NCI-H774 (cell line): ENCODE measurements around the gene CDC42EP2.
"Not testable (repeated sequence)": the region's sequence is repeated elsewhere in the genome, so short reads cannot be mapped to it uniquely, and the experiment has no call there.

Experiments used
- DNase-seq: peaks from one replicate; lab custom pipeline; 2025; lab: John Stamatoyannopoulos, UW

CDC42EP2 gene

DNA sequence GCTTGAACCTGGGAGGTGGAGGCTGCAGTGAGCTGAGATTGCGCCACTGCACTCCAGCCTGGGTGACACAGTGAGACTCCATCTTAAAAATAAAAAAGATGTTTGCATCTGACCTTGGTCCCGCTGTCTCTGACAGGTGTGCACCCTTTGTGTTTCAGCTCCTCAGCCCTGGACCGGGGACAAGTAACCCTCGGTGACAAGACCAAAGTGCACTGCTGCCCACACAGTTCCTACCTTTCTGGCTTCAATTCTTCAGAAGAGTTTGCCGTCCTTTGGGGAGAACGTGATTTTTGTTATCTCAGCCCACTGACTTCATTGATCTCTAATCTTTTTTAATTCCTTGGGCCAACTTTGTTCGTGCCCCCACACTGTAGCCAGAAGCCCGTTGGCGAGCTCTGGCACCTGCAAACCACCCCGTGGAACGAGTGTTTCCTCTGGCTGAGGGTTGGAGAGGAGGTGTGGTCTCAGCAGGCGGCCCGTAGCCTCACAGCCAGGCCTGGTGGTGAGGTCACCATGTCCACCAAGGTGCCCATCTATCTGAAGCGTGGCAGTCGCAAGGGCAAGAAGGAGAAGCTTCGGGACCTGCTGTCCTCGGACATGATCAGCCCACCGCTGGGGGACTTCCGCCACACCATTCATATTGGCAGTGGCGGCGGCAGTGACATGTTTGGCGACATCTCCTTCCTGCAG, 5.9 kb downstream of the CDC42EP2 start:
- no peak for DNase-seq

DNA sequence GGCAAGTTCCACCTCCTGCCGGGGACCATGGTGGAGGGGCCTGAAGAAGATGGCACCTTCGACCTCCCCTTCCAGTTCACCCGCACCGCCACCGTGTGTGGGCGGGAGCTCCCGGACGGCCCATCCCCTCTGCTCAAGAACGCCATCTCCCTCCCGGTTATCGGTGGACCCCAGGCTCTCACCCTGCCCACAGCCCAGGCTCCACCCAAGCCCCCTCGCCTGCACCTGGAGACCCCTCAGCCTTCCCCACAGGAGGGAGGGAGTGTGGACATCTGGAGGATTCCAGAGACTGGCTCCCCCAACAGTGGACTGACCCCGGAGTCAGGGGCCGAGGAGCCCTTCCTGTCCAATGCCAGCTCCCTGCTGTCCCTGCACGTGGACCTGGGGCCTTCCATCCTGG, 6.4 kb downstream of the CDC42EP2 start:
- no peak for DNase-seq

DNA sequence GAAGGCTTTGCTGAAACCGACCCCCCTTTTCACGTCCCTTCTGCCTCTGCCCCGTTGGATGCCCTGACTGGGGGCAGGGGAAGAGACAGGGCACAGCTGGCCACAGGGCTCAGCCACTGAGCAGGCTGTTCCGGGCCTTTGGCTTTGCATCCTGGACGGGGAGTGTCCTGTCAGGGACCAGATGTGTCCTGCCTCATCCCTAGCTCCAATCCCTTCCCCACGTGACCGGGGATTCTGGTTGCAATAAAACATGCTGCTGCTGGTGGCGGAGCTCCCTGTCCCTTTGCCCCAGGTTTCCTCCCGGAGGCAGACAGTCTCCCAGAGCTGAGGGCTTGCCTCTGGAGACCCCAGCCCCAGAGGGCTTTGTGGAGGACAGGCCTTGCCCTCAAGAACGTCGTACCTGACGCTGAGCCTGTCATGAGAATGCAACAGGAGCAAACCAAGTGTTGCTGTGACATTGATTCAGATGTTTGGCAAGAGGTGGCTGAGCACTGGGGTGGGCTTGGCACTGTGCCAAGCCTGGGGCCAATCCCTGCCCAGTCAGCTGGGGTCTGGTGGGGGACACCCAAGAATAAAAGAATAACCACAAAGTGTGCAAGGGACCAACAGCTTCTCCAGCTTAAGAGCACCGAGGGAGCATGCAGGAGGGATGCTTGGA, 7.3 kb downstream of the CDC42EP2 start:
- no peak for DNase-seq

DNA sequence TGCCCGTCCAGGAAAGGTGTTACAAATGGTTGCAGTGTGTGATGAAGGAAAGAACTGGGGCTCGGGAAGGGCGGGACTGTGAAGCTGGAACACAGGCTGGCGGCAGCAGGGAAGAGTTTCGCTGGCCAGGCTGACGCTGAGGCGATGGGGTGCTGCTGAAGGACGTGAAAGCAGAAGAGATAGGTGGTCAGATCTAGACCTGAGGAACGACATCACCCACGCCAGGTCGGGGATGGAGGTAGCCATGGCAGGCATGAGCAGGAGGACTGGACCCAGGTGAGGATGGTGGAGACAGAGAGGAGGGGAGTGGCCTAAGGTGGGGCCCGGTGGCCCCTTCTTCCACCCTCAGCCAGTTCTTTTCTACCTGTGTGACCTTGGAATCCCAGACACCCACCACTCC, 9.1 kb downstream of the CDC42EP2 start:
- no peak for DNase-seq

DNA sequence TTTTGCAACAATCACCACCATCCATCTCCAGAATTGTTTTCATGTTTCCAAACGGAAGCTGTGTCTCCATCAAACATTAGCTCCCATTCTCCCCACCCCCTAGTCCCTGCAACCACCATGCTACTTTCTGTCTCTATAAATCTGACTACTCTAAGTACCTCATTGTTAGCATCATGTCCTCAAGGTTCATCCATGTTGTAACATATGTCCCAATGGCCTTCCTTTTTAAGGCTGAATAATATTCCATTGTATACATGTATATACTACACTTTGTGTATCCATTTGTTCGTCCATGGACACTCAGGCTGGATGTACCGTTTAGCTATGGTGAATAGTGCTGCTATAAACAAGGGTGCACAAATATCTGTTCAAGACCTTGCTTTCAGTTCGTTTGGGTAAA, 10.8 kb downstream of the CDC42EP2 start:
- DNase-seq, result no peak

DNA sequence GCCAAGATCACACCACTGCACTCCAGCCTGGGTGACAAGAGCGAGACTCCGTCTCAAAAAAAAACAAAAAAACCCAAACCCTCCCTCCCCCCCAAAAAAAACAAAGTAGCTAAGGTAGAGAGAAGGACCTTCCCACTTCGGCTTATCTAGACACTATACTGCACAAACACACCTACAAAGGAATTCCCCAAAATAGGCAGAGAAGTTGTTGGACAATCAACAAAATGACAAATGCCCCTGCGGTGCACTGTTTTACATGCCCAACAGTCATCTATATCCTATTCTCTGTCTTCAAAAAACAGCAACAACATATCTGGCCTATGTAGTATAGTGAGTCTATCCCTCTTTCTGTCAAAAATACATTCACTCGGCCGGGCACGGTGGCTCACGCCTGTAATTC, 12.4 kb downstream of the CDC42EP2 start:
- no peak for DNase-seq

DNA sequence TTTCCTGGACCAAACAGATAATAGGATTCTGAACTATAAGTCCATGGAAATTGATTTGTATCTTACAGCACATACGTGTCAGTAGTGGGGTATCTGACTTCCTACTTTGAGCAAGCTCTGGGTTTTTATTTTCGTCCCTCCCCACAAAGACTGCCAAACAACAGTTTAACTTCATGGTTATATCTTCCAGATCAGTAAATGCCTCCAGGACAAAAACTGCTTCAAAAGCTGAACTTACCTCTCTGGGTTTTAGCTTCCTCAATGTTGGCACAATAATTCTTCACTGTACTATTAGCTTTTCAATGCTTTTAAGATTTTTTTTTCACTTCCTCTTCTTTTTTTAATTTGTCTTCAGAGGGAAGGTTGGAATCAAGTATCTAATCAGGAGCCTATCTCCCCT, 14.8 kb downstream of the CDC42EP2 start:
- no peak for DNase-seq

DNA sequence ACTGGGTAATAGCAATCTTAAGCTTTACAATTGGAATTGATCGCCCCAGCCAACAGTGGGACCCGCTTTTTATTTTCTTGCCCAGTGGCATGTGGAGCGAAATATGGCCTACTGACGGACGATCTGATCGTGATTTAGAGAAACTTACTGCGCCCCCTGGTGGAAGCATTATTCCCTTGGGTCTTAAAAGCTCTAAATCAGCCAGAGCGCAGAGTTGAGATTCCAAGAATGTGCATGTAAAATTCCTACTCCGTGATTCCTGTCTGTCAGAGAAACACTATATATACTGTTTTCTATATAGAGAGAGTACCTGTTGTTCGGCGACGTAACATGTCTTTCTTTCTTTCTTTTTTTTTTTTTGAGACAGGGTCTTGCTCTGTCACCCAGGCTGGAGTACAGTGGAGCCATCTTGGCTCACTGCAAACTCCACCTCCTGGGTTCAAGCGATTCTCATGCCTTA, 15.3 kb downstream of the CDC42EP2 start:
- DNase-seq, result peak; percentile 82

DNA sequence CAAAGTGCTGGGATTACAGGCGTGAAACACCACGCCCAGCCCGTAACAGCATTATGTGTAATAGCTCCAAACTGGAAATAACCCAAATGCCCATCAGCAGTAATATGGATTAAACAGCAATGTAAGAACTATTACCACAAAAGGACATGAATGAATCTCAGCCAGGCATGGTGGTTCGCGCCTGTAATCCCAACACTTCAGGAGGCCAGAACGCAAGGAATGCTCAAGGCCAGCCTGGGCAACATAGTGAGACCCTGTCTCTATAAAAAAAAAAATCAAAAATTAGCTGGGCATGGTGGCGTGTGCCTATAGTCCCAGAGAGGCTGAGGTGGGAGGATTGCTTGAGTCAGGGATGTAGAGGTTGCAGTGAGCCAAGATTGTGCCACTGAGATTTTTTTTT, 15.9 kb downstream of the CDC42EP2 start:
- no peak for DNase-seq

DNA sequence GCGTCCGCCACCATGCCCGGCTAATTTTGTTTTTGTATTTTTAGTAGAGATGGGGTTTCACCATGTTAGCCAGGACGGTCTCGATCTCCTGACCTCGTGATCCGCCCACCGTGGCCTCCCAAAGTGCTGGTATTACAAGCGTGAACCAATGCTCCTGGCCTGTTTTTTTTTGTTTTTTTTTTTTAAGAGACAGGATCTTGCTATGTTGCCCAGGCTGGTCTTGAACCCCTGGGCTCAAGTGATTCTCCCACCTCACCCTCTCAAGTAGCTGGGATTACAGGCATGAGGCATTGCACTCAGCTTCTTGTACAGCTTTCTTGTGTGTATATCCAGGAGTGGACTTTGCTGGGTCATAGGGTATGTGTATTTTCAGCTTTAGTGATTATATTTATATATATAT, 17.9 kb downstream of the CDC42EP2 start:
- DNase-seq, result not testable (repeated sequence)

DNA sequence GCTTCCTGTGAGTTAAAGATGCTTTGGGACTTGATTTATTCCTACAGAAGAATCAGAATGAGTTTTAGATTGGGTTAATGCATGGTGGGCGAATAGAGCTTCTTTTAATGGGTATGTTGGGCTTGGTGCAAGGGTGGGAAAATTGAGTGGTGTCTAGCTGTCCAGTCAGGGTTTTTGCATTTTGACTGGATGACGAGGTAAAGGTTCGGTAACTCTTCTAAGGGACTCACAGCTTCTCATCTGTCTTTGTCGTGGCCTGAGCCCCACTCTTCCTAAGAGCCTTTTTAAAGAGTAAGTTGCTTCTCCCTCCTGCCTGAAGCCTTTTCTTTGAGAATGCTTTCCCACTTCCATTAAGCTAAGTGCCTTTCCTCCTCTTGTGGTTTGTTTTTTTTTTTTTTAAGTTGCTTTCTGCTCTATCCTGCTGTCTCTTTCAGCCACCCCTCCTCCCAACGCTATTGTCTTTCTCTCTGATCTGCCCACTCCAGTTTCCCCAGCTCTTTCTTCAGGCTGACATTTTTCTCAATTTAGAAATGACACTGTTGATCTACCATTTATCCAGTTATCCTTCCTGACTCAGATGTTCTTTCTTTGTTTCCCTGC, 20.1 kb downstream of the CDC42EP2 start:
- no peak for DNase-seq

DNA sequence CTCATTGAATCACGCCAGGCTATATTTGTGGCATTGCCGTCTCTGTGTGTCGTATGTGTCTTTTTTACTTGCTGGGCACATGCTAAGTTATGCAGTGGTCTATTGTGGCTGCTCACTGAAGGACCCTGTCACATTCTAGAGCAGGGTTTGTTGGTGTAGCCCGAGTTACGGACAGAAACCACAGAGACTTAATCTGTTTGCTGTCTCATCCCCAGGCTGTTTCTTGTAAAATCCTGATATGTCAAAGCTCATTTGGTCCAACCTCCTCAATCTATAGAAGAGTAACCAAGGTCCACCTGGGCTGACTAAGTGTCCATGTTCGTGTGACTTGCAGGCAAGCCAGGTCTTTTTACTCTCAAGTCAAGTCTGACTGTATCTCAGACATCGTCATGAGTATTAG, 24.0 kb downstream of the CDC42EP2 start:
- DNase-seq, result no peak

DNA sequence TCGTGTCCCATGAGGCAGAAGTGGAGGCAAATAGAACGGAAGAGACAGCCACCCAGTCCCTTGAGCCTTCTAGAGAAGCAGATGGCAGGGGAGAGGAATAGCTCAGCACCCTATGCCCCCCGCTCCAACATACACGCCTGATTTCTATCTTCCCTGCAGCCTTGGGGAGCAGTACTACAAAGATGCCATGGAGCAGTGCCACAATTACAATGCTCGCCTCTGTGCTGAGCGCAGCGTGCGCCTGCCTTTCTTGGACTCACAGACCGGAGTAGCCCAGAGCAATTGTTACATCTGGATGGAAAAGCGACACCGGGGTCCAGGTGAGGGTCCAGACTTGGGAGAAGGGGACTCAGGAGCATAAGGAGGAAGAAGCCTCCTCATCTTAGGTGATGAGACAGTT, 25.6 kb downstream of the CDC42EP2 start:
- DNase-seq, result no peak

DNA sequence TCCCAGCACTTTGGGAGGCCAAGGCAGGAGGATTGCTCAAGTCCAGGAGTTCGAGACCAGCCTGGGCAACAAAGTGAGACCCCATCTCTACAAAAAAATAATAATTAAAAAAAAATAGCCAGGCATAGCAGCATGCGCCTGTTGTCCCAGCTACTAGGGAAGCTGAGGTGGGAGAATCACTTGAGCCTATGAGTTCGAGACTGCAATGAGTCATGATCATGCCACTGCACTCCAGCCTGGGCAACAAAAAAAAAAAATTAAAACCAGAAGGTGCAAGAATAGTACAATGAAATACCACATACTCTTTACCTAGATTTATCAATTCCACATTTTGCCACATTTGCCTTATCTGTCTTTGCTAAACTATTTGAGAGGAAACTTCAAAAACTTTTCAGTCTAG, 27.2 kb downstream of the CDC42EP2 start:
- no peak for DNase-seq

DNA sequence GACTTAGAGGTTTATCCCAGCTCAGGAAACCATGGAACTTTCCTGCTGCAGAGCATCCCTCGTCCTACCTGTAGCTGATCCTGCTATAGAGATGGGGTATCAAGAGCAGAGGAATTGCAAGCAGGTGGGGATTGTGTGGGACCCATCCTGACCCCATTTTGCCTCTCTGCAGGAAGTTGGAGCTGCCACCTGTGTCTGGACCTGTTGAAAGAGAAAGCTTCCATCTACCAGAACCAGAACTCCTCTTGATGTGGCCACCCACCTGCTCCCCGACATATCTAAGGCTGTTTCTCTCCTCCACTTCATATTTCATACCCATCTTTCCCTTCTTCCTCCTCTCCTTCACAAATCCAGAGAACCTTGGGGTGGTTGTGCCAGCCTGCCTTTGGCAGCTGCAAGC, 36.8 kb downstream of the CDC42EP2 start:
- DNase-seq, result no peak

DNA sequence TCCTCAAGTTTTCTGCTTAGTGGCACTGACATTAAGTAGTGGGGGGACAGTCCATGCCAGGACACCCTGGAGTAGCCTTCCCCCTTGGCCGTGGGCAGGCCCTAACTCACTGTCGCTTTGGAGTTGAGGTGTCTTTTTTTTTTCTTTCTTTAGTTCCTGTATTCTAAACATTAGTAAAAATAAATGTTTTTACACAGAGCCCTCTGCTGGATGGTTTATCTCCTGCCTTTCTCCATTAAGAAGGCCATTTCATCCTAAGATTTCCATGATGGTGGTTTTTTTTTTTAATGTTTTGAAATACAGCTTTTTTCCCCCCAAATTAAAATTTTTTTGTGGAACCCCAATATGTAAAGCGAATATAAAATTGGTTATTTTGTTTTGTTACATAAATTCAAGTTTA, 38.1 kb downstream of the CDC42EP2 start:
- DNase-seq, result no peak

DNA sequence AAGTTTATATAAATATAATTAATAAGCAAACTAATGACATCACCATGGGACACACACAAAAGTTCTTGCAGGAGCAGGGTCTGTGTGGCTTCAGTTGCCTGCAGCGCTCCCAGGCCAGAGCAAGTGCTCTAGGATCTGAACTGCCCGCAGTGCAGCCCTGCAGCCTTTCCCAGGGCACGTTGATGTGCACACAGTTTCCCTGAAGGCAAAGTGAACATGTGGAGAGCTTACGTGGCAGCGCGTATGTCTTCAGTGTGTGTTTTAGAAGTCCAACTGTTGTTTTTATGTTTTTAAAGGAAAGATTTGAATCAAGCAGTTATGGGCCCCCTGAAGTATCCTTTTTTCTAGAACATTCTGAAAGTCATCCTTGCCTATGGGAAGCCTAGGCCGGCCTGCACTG, 38.7 kb downstream of the CDC42EP2 start:
- DNase-seq, result no peak

DNA sequence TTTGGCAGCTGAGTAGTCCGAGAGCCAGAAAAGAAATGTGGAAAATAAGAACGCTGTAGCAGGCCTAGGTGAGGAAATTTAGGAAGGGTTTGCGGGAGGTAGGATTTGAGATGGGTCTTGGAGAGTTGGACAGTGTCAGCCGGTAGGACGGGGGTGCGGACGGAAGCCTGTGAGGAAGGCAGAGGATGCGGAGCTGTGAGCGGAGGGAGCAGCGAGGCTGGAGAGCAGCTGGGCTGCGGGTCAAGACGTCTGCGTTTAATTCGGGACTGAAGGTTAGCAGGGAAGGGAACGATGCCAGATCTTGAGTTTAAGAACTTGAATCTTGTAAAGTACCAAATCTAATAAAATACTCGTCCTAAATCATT, 39.2 kb downstream of the CDC42EP2 start:
- no peak for DNase-seq

DNA sequence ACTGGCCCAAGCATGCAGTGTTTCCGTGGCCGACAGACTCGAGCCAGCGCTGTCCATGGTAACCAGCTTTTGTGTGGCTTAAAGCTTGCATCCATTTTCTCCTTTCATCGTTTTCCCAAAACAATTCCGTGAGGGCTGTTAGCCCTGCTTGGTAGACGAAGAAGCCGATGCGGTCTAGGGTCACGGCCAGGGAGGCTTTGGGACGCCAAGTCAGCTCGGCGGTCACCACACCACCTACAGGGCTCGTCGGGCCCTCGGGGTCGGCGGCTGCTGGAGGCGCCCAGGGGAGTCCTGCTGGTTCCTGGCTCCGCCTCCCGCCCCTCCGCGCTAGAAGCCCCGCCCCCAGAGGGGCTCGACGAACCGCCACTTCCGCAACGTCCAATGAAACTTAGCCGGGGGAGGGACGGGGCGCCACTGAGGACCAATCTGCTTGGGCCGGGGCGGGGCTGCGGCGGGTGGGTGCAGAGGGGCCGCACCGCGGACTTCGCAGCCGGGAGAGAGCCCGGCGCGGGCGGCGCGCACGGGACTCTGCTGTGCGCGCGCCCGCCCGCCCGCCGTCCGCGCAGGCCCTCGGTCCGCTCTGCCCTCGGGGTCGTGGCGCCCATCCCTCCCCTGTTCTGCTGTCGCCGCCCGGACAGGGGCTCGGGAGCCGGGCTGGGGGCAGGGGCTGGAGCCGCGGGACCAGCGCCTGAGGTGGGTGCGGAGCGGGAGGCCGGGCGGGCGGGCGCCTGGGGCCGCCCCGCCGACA, 39.8 kb downstream of the CDC42EP2 start, which contains the start of gene TIGD3:
TSS of gene TIGD3 (plus strand) at position 487 of the 748 bp plus-strand sequence. CDS start 1,058 bp downstream, outside the sequence.
- peak; percentile 99 for DNase-seq

DNA sequence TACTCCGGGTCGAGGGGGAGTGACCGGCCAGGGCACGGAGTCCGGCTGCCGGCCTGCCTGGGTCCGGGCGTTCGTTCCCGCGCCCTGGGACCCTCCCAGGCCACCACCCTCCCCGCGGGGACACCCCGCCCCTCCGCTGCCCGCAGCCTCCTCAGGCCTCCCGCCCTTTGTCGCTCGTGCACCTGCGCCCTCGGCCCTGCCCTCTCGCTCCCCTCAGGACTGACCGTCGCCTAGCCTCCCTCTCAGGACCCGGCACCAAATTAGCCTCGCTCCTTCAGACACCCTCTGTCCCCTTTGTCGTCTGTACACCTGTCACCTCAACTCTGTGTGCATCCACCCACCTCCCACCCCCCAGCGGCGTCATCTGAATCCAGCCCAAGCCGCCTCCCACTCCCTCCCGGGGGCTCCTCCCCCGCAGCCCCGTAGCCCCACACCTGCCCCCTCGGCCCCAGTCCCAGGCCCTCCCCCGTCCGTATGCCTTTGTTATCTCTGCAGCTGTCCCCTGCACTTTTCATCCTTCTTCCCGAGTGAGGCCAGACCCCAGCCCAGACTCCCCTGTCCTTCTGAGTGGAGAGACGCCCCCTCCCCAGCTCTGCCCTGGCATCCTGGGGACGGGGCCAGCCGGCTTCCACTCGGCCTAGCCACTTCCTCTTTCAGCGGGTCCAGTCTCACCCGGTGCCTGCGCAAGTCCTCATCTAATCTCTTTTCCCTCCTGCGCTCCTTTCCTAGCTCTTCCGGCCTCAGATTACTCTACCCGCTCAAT, 40.5 kb downstream of the CDC42EP2 start:
- peak; percentile 49 for DNase-seq

DNA sequence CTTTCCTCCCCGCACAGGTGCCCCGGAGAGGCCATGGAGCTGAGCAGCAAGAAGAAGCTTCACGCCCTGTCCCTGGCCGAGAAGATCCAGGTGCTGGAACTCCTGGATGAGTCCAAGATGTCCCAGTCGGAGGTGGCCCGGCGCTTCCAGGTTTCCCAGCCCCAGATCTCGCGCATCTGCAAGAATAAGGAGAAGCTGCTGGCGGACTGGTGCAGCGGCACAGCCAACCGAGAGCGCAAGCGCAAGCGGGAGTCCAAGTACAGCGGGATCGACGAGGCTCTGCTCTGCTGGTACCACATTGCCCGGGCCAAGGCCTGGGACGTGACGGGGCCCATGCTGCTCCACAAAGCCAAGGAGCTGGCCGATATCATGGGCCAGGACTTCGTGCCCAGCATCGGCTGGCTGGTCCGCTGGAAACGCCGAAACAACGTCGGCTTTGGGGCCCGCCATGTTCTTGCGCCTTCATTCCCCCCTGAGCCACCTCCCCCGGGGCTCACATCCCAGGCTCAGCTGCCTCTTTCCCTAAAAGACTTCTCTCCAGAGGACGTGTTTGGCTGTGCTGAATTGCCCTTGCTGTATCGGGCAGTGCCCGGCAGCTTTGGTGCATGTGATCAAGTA, 41.2 kb downstream of the CDC42EP2 start:
- no peak for DNase-seq
